B cell (primary cell): ENCODE measurements around the gene CTCF. TPM values are rescaled to one million over a fixed set of nuclear protein-coding genes. Genes with fewer than 3 reads are reported as not detected.

Experiments
- ATAC-seq: fragments of 200-7000 bp; cut with Tn5 transposase; one replicate; pipeline ENCODE4 v1.10.0; 2021; ENCODE audit warnings: low read depth, mild to moderate bottlenecking, moderate number of reproducible peaks, moderate library complexity
- CTCF ChIA-PET: fragments of 350-600 bp; sonication (Branson Sonifier 250); formaldehyde crosslinking; loops from one replicate; lab custom pipeline; 2021; ENCODE audit warnings: antibody characterized with exemption, inconsistent platforms; lab: Charles Lee
- POLR2A ChIA-PET: fragments of 350-600 bp; sonication (Branson Sonifier 250); formaldehyde crosslinking; loops from one replicate; lab custom pipeline; 2021; ENCODE audit warnings: antibody characterized with exemption; lab: Charles Lee
- DNase-seq: peaks from one replicate; pipeline ENCODE4 v3.0.0; 2013
- H2AFZ ChIP-seq: 2 replicates; pipeline ENCODE4 v1.6.1; 2012; ENCODE audit warnings: mild to moderate bottlenecking, low read depth, low read length; ENCODE audit not compliant: insufficient read depth, poor library complexity, severe bottlenecking
- H3K27ac ChIP-seq, 2 donors: 1 replicate in 1 of 2; 2 replicates in 1 of 2; pipeline ENCODE4 v1.5.1; 2012 to 2013; ENCODE audit warnings: low read length in 2 of 2, mild to moderate bottlenecking in 2 of 2, moderate library complexity in 1 of 2
- H3K27me3 ChIP-seq, 4 experiments: fragments of 200-600 bp in 1 of 4; sonication (generic) in 1 of 4; replicated peaks in 1 of 4; 1 replicate in 2 of 4; 2 replicates in 2 of 4; pipeline versions ENCODE4 v1.6.1 to v1.7.0; 2013 to 2016; ENCODE audit warnings: low read length in 3 of 4, mild to moderate bottlenecking in 2 of 4, mixed read lengths in 1 of 4, moderate library complexity in 1 of 4; ENCODE audit not compliant: insufficient read depth in 4 of 4, control insufficient read depth in 3 of 4; ENCODE audit errors: control extremely low read depth in 1 of 4
- H3K36me3 ChIP-seq, 2 experiments: replicated peaks in 1 of 2; 1 replicate in 1 of 2; 2 replicates in 1 of 2; pipeline versions ENCODE4 v1.6.1 to v1.7.1; 2013; ENCODE audit warnings: low read length in 1 of 2; ENCODE audit not compliant: insufficient read depth in 2 of 2, control insufficient read depth in 1 of 2; ENCODE audit errors: control extremely low read depth in 1 of 2, extremely low read depth in 1 of 2
- H3K4me1 ChIP-seq, 2 donors: fragments of 200-600 bp in 1 of 2; sonication (generic) in 1 of 2; 1 replicate in 1 of 2; 2 replicates in 1 of 2; pipeline versions ENCODE4 v1.5.1 to v1.6.1; 2013 to 2017; ENCODE audit warnings: low read length in 2 of 2; ENCODE audit not compliant: control insufficient read depth in 2 of 2, insufficient read depth in 2 of 2
- H3K4me2 ChIP-seq: replicated peaks from 2 replicates; pipeline ENCODE3; 2012; ENCODE audit warnings: mild to moderate bottlenecking, low read depth, low read length; ENCODE audit not compliant: poor library complexity, severe bottlenecking
- H3K4me3 ChIP-seq, 5 experiments: fragments of 200-600 bp in 1 of 5; sonication (generic) in 1 of 5; 1 replicate in 3 of 5; 2 replicates in 2 of 5; pipeline versions ENCODE4 v1.5.1 to v1.7.0; 2011 to 2016; ENCODE audit warnings: low read length in 4 of 5, mild to moderate bottlenecking in 4 of 5, low read depth in 2 of 5, control low read depth in 1 of 5, moderate library complexity in 1 of 5; ENCODE audit not compliant: insufficient read depth in 1 of 5; ENCODE audit errors: control extremely low read depth in 1 of 5, extremely low read depth in 1 of 5
- H3K79me2 ChIP-seq: fragments of 200-600 bp; sonication (generic); one replicate; pipeline ENCODE4 v1.6.0; 2016; ENCODE audit warnings: low read length; ENCODE audit not compliant: control insufficient read depth, insufficient read depth
- H3K9ac ChIP-seq: fragments of 200-600 bp; sonication (generic); 2 replicates; pipeline ENCODE4 v1.6.1; 2017; ENCODE audit warnings: mild to moderate bottlenecking, low read length, moderate library complexity
- H3K9me3 ChIP-seq, 3 donors: one replicate each; pipeline versions ENCODE4 v1.6.1 to v1.7.1; 2013; ENCODE audit warnings: low read length in 2 of 3; ENCODE audit not compliant: control insufficient read depth in 2 of 3, insufficient read depth in 1 of 3; ENCODE audit errors: control extremely low read depth in 1 of 3
- H4K20me1 ChIP-seq: 2 replicates; pipeline ENCODE4 v1.6.0; 2012; ENCODE audit warnings: mild to moderate bottlenecking, low read length; ENCODE audit not compliant: insufficient read depth, control insufficient read depth, poor library complexity, severe bottlenecking
- H3K27ac Mint-ChIP-seq: one replicate; pipeline ENCODE4 v1.8.0; 2021; ENCODE audit warnings: mixed read lengths
- H3K27me3 Mint-ChIP-seq: one replicate; pipeline ENCODE4 v1.8.0; 2021; ENCODE audit warnings: mixed read lengths
- H3K4me1 Mint-ChIP-seq: one replicate; pipeline ENCODE4 v1.8.0; 2021; ENCODE audit warnings: mixed read lengths
- H3K4me3 Mint-ChIP-seq: one replicate; pipeline ENCODE4 v1.8.0; 2021; ENCODE audit warnings: mixed read lengths
- H3K9me3 Mint-ChIP-seq: one replicate; pipeline ENCODE4 v1.8.0; 2022; ENCODE audit warnings: mixed read lengths; ENCODE audit not compliant: insufficient read depth
- CTCF ChIP-seq: fragments of 200-600 bp; IDR thresholded peaks from one replicate; pipeline ENCODE4 v1.8.0; 2022; ENCODE audit warnings: antibody characterized with exemption, mild to moderate bottlenecking
- EZH2 ChIP-seq: IDR thresholded peaks from 2 replicates; pipeline ENCODE4 v1.6.1; 2012; ENCODE audit warnings: borderline replicate concordance, low read depth, mild to moderate bottlenecking, moderate library complexity, low read length; ENCODE audit not compliant: insufficient read depth, poor library complexity, severe bottlenecking
- WGBS: methylation state at CpG from one replicate; pipeline ENCODE4 v1.1.5; 2013; ENCODE audit warnings: missing lambda C conversion rate; ENCODE audit not compliant: insufficient coverage; 5-methylcytosine and 5-hydroxymethylcytosine counted together
- intact Hi-C: fragments of 100-400 bp; cut with micrococcal nuclease; formaldehyde crosslinking; loops from one replicate; pipeline ENCODE4 v1.10.0; 2022
- polyA plus RNA-seq: library from polyadenylated mRNA; depleted of rRNA; stranded (reverse); fragments of >200 nt; gene quantifications from 2 replicates; pipeline ENCODE4 v1.2.3, GENCODE V29; 2012
- total RNA-seq, 2 donors: library from RNA; stranded (reverse); fragments of 120-200 nt in 1 of 2; gene quantifications; 1 replicate in 1 of 2; 2 replicates in 1 of 2; pipeline versions ENCODE4 v1.2.3 to v1.2.4, GENCODE V29; 2013 to 2022

Gene CTCF
- total and polyA plus RNA-seq, 2 donors (not counting 1 experiment from before 2014, with no cell fraction given): 42.7 to 78.4 TPM

- intact Hi-C loops: no loop called here
- 99% methylated on average over 7 of the region's 10 CpGs for WGBS
- no peaks in the 10 kb centered on the region for H4K20me1 ChIP-seq
- H3K27me3 ChIP-seq: no peaks in the 10 kb centered on the region
- H3K27me3 Mint-ChIP-seq: no peaks in the 10 kb centered on the region
- no peak overlapping the region for H3K4me3 ChIP-seq
- DNase-seq (no peak), ATAC-seq (no peak)
- TF ChIP-seq CTCF (no peak), EZH2 (no peak)
- H3K9me3 Mint-ChIP-seq: no peaks in the 10 kb centered on the region
- no peak overlapping the region for H3K4me2 ChIP-seq
- peaks cover 5% of the 10 kb centered on the region for H3K79me2 ChIP-seq
- H3K27ac Mint-ChIP-seq: no peak overlapping the region
- no peak overlapping the region for H2AFZ ChIP-seq
- H3K27ac ChIP-seq: no peak overlapping the region
- peaks cover 0 to 20% of the 10 kb centered on the region in 2 experiments for H3K36me3 ChIP-seq
- H3K4me1 ChIP-seq: peaks cover 8 to 12% of the 10 kb centered on the region in 2 donors
- H3K9ac ChIP-seq: no peak overlapping the region
- no peak overlapping the region for H3K4me3 Mint-ChIP-seq
- no peaks in the 10 kb centered on the region for H3K9me3 ChIP-seq
- CTCF ChIA-PET: no interaction called here
- POLR2A ChIA-PET: no interaction called here
- H3K4me1 Mint-ChIP-seq: peaks cover 20% of the 10 kb centered on the region
Measured at GRCh38 chr16:67679935-67680897, 117.9 kb downstream of the CTCF start.

- Histone ChIP-seq H3K27me3 (no peaks in the 10 kb centered on the region), H3K9ac (no peak overlapping the region), H3K4me2 (no peak overlapping the region), H3K9me3 (no peaks in the 10 kb centered on the region), H3K27ac (no peak overlapping the region), H3K4me1 (peaks cover 18 to 26% of the 10 kb centered on the region in 2 donors), H3K36me3 (peaks cover 0 to 21% of the 10 kb centered on the region in 2 experiments), H3K4me3 (no peak overlapping the region), H2AFZ (no peak overlapping the region), H3K79me2 (peaks cover 5% of the 10 kb centered on the region), H4K20me1 (no peaks in the 10 kb centered on the region)
- H3K9me3 Mint-ChIP-seq: no peaks in the 10 kb centered on the region
- DNase-seq: no peak
- H3K27ac Mint-ChIP-seq: no peak overlapping the region
- no peaks in the 10 kb centered on the region for H3K27me3 Mint-ChIP-seq
- H3K4me1 Mint-ChIP-seq: peaks cover 24% of the 10 kb centered on the region
- TF ChIP-seq CTCF (no peak), EZH2 (no peak)
- H3K4me3 Mint-ChIP-seq: no peak overlapping the region
- POLR2A ChIA-PET: no interaction called here
- CTCF ChIA-PET: interaction anchor here (0.7 to 1.8 kb wide), 3 partner anchors 12 to 246 kb away, joined by 3 to 9 read pairs (median 3); no protein-coding TSS in a partner anchor
- intact Hi-C loops: no loop called here
- WGBS: no CpG with 5 or more reads among the region's 4 CpGs
- no peak for ATAC-seq
Measured at GRCh38 chr16:67683767-67684166, 121.4 kb downstream of the CTCF start.
